SW 1271 (cell line): Measurements from ENCODE around the gene CPD.
A peak's percentile ranks its signal among the peaks of the same experiment; 100 is the strongest.
"Not testable (repeated sequence)": the region's sequence is repeated elsewhere in the genome, so short reads cannot be mapped to it uniquely, and the experiment has no call there.

ENCODE experiments used
- DNase-seq, 2 experiments: peaks; one replicate each; lab custom pipeline; 2025; lab: John Stamatoyannopoulos, UW

The CPD gene

GRCh38 chr17:30378825-30379302 is at the start of gene CPD:
Gene CPD, plus strand, starts transcription at chr17:30378927. Its CDS starts 54 bp downstream, at chr17:30378981.
- peak; percentile 68 to 90 for DNase-seq

GRCh38 chr17:30332057-30332542 is 46.6 kb upstream of the CPD start:
- DNase-seq, result no peak

- no peak for DNase-seq
These were observed 45.0 kb upstream of the CPD start, which contains the start of gene TMIGD1 for GRCh38 chr17:30333503-30334360. Gene TMIGD1, minus strand, starts transcription at chr17:30334057. Its CDS starts 1,924 bp downstream, at chr17:30332133.

- DNase-seq, result no peak
These were observed 44.3 kb upstream of the CPD start for GRCh38 chr17:30334421-30334820.

- peak; percentile 37 to 80 for DNase-seq
These were observed 42.2 kb upstream of the CPD start for GRCh38 chr17:30336369-30337171.

GRCh38 chr17:30337393-30337999 is 41.2 kb upstream of the CPD start:
- DNase-seq, result no peak

- DNase-seq, result no peak
These were observed 39.6 kb upstream of the CPD start for GRCh38 chr17:30339086-30339485.

GRCh38 chr17:30340801-30341356 is 37.8 kb upstream of the CPD start:
- no peak for DNase-seq

GRCh38 chr17:30341703-30342249 is 37.0 kb upstream of the CPD start:
- DNase-seq, result no peak

GRCh38 chr17:30343244-30343643 is 35.5 kb upstream of the CPD start:
- not testable (repeated sequence) for DNase-seq

- no peak for DNase-seq
These were observed 34.9 kb upstream of the CPD start for GRCh38 chr17:30343796-30344195.

GRCh38 chr17:30344283-30345088 is 34.2 kb upstream of the CPD start:
- DNase-seq, result no peak

- DNase-seq, result no peak
These were observed 33.7 kb upstream of the CPD start for GRCh38 chr17:30345089-30345433.

- no peak for DNase-seq
These were observed 33.1 kb upstream of the CPD start for GRCh38 chr17:30345527-30346075.

- no peak for DNase-seq
These were observed 32.4 kb upstream of the CPD start for GRCh38 chr17:30346221-30346795.

- no peak for DNase-seq
These were observed 31.2 kb upstream of the CPD start for GRCh38 chr17:30347488-30347887.

GRCh38 chr17:30349252-30349651 is 29.5 kb upstream of the CPD start:
- no peak for DNase-seq

GRCh38 chr17:30351263-30351662 is 27.5 kb upstream of the CPD start:
- DNase-seq, result not testable (repeated sequence)

GRCh38 chr17:30351735-30352134 is 27.0 kb upstream of the CPD start:
- no peak for DNase-seq

- no peak for DNase-seq
These were observed 26.4 kb upstream of the CPD start for GRCh38 chr17:30352240-30352814.
